Fibroblast of skin of right biceps (primary cell): Measurements from ENCODE around the gene DCXR.

ENCODE experiments used
- DNase-seq: peaks from one replicate; pipeline ENCODE4 v3.0.0-alpha.2; 2013

The DCXR gene

DNA sequence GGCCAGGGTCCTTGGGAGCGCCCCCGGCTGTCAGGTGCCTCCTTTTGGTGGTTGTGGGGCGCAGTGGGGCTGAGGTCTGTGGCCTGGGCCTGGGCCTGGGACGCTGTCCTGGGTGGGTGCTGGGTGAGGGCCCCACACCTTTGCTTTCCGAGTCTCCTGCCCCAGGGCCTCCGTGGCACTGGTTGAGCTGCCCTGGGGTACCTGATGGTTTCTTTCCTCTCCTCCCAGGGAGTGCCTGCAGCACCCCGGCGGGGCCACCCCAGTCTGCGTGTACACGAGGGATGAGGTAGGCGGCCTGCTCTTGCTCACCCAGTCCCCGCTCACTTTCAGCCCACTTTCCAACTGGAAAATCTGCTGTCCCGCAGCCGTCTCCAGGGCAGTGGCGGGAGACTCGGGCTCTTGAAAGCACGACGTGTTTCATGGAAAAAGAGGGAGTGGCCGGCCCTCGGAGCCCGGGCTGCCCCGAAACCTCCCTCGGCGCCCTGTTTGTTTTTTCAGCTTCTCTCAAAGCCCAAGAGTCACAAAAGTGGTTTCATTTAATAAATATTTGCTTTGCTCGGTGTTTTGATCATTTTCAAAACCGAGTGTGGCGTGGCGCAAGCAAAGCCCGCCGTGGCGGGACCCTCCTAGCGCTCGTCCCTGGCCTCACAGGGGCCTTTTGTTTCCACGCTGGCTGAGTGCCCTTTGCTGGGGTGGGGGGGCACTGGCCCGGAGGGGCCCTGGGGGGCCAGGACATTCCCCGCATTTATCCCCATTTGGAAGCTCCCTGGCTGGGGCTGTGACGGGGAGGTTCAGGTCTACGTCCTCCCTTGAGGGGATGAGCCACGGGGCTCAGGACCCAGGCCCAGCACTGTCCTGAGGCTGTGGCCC lies 42.7 kb downstream of the DCXR start:
- DNase-seq = no peak

DNA sequence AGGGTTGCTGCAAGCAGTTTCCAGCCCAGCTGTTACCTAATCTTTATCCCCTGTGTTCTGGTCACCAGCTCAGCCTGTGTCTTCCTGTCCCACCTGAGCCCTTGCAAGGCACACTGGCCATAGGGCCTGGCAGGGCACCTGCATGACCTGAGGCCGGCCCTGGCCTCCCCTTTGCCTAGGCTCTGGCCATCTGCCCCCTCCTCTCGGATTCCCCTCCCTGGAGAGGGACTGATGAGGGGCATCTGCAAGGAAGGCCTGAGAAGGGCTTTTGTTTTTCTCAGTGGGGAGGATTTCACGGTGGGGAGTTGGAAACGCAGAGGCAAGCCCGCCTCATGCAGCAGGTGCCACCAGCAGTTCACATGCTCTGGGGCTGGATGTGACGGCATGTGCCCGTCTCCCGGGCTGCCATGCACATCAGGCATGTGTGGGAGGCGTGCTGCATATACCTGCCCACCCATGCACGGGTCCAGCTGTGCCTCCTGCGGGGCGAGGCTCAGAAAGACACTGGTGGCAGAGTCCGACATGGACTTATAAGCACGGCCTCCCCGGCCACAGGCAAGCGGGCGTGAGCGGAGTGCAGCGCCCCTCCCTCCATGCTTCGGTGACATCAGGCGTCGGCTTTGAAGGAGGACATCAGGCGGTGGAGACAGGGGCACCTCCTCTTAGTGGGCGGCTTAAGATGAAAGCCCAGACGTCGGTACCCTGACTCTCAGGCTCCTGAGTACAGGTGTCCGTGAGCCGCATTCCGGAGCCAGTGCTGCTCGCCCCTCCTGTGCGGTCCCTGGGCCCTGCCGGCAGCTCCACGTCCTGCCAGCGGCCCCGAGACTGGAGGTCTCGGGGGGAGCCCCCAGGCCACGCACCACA lies 43.5 kb downstream of the DCXR start:
- no peak for DNase-seq

DNA sequence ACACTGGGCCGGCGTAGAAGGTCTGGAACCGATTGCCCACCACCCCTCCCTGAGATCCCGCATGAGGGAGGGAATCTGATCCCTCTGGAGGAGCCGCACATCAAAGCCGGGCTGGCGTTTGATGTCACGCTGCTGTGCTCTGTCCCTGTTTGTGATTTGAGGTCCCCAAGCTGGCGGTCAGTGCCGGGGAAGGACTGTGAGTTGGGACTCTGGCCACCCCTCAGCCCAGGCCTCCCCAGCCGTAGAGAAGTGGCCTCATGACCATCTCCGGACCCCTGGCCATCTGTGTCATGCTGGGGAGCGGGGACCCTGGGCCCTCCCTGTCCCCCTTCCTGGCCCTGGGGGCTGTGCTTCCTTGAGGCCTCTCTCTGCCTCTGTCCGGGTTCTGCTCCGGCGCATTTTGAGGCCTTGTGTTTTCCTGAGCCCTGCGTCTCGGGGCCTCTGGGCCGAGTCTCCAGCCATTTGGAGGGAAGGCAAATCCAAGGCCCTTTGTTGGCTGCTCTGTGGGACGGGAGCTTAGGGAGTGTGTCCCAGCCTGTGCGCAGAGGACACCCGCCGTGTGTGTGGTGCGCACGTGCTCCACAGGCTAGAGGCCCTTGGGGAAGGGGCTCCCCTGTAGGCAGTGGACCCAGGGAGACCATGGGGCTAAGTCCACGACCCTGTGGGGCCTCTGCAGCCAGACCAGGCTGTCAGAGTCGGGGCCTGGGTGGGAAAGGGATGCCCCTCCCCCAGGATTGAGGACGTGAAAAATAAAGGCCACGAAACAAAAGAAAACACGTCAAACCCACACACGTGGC lies 45.0 kb downstream of the DCXR start:
- DNase-seq = no peak

DNA sequence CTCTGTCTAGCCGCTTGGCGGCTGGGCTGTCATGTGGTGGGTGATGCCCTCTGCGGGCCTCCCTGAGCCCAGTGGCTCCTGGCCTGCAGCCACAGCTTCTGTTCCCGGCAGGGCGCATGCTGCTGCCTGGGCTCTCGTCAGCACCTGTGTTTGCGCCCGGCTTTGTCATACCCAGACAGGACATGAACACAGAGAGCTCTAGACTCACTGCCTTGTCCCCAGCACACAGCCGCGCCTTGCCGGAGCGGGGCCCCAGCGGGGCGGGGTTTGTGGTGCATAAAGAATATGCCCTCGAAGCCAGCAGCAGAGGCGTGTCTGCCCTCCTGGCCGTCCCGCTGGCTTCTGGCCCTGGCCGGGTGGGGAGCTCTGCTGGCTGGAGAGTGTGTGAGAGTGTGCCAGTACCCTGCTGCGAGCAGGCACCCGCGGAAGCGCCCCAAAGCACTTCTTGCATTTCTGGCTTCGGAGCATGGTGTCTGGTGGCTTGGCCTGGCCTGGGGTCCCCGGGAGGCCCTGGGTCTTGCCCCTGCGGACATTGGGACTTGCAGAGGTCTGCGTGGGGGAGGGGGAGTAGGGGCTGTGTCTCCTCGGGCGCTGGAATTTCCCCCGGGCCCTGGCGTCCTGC lies 45.7 kb downstream of the DCXR start:
- DNase-seq = peak; percentile 41

DNA sequence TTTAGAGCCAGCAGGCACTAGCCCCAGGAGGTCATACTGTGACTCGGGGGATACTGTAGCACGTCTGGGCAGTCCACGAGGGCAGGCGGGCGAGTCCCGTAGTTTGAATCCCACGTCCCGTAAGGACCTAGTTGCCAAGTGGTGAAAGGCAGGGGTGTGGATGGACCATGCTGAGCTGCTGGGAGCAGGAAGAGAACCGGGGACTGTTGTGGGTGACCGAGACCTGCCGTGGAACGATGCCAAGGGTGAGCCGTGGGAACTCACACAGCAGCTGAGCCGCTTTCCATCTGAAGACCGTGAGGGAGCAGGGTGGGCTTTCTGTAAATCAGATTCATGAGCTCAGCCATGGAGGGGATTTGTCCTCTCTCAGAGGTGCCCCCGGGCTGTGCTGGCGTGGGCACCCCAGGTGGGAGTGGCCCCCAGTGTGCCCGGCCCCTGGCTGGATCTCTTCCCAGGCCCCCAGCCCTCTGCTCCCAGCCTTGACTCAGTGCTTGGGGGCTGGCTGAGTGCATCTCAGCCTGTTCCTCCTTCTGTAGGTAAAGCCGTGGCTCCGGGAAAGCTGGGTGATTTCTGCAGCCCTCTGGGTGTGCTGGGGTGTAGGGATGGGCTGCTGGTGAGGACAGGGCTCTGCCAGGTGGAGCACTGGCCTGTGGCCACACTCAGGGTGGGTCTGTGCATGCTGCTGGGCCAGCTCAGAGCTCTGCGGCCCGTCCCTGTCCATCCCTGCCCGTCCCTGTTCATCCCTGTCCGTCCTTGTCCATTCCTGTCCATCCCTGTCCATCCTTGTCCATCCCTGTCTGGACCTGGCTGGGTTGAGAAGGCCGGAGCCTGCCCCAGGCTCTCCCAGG lies 46.4 kb downstream of the DCXR start:
- no peak for DNase-seq

GRCh38 chr17:81987161-81987770 lies 50.2 kb downstream of the DCXR start:
- DNase-seq = no peak

- no peak for DNase-seq
These were observed 50.9 kb downstream of the DCXR start for GRCh38 chr17:81986606-81987005.
